MM.1S (cell line): ENCODE data around the gene LITAF.
"Not testable (repeated sequence)": the region's sequence is repeated elsewhere in the genome, so short reads cannot be mapped to it uniquely, and the experiment has no call there.

Experiments used
- DNase-seq: peaks from one replicate; pipeline ENCODE4 v3.0.0-alpha.2; 2015
- H2AFZ ChIP-seq: fragments of 300-600 bp; sonication (generic); 2 replicates; pipeline ENCODE4 v1.6.0; 2016; ENCODE audit warnings: antibody characterized with exemption, low read length
- H3F3A ChIP-seq: fragments of 300-600 bp; sonication (generic); 2 replicates; pipeline ENCODE4 v1.6.1; 2016; ENCODE audit warnings: mild to moderate bottlenecking, antibody characterized with exemption, low read length, moderate library complexity, mixed read lengths; ENCODE audit not compliant: insufficient read depth
- H3K27ac ChIP-seq: fragments of 300-600 bp; sonication (generic); 2 replicates; pipeline ENCODE4 v1.5.1; 2016; ENCODE audit warnings: mild to moderate bottlenecking, low read length
- H3K27me3 ChIP-seq: fragments of 300-600 bp; sonication (generic); replicated peaks from 2 replicates; pipeline ENCODE4 v1.6.0; 2016; ENCODE audit warnings: low read length; ENCODE audit not compliant: insufficient read depth
- H3K36me3 ChIP-seq: fragments of 300-600 bp; sonication (generic); replicated peaks from 2 replicates; pipeline ENCODE4 v1.6.1; 2016; ENCODE audit warnings: mild to moderate bottlenecking, low read length, mixed read lengths; ENCODE audit not compliant: insufficient read depth
- H3K4me1 ChIP-seq: fragments of 300-600 bp; sonication (generic); 2 replicates; pipeline ENCODE4 v1.6.1; 2016; ENCODE audit warnings: low read length, mixed read lengths
- H3K4me2 ChIP-seq: fragments of 300-600 bp; sonication (generic); 2 replicates; pipeline ENCODE4 v1.6.0; 2016; ENCODE audit warnings: low read depth, low read length
- H3K4me3 ChIP-seq: fragments of 300-600 bp; sonication (generic); 2 replicates; pipeline ENCODE4 v1.5.1; 2016; ENCODE audit warnings: low read length, mixed read lengths
- H3K79me2 ChIP-seq: fragments of 300-600 bp; sonication (generic); 2 replicates; pipeline ENCODE4 v1.6.1; 2016; ENCODE audit warnings: mixed run types, low read length, mixed read lengths
- H3K9ac ChIP-seq: fragments of 300-600 bp; sonication (generic); 2 replicates; pipeline ENCODE4 v1.6.1; 2016; ENCODE audit warnings: low read length, mixed read lengths
- H3K9me2 ChIP-seq: fragments of 300-600 bp; sonication (generic); replicated peaks from 2 replicates; pipeline ENCODE4 v1.6.1; 2016; ENCODE audit warnings: mild to moderate bottlenecking, low read length, mixed read lengths; ENCODE audit not compliant: insufficient read depth
- H3K9me3 ChIP-seq: fragments of 300-600 bp; sonication (generic); replicated peaks from 2 replicates; pipeline ENCODE4 v1.6.1; 2016; ENCODE audit warnings: mild to moderate bottlenecking, low read length, mixed read lengths; ENCODE audit not compliant: insufficient read depth
- H4K20me1 ChIP-seq: fragments of 300-600 bp; sonication (generic); 2 replicates; pipeline ENCODE4 v1.6.1; 2016; ENCODE audit warnings: mild to moderate bottlenecking, low read length, moderate library complexity, mixed read lengths; ENCODE audit not compliant: insufficient read depth
- EZH2 ChIP-seq: fragments of 300-600 bp; sonication (generic); optimal IDR thresholded peaks from 2 replicates; pipeline ENCODE3; 2017; ENCODE audit warnings: low read depth, mild to moderate bottlenecking, antibody characterized with exemption, low read length, mixed read lengths
- EZH2phosphoT487 ChIP-seq: fragments of 300-600 bp; sonication (generic); IDR thresholded peaks from 2 replicates; pipeline ENCODE4 v1.6.1; 2018; ENCODE audit warnings: antibody characterized with exemption, low read length
- TF ChIP-seq, protein P1 (sequence below): fragments of 300-600 bp; sonication (generic); IDR thresholded peaks from 2 replicates; pipeline ENCODE4 v1.5.1; 2016; ENCODE audit warnings: antibody characterized with exemption, low read length, mixed read lengths

The LITAF gene

DNA sequence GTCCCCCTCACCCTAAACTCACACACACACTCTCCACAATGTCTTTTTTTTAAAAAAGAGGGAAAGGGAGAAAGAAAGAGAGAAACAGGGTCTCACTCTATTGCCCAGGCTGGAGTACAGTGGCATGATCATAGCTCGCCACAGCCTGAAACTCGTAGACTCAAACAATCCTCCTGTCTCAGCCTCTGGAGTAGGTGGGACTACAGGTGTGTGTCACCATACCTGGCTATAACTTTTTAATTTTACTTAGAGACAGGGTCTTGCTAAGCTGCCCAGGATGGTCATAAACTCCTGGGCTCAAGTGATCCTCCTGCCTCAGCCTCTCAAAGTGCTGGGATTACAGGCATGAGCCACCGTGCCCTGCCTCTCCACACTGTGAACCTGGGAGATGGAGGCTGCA lies 24.9 kb downstream of the LITAF start:
- H3K36me3 ChIP-seq, result peaks cover 2% of the 10 kb centered on the region; the same call in 1 of the 2 replicates
- no peaks in the 10 kb centered on the region; the same call in 1 of the 2 replicates for H3K4me1 ChIP-seq
- H2AFZ ChIP-seq, result no peak overlapping the region
- H4K20me1 ChIP-seq, result peaks cover 12% of the 10 kb centered on the region; the same call in 1 of the 2 replicates
- H3K9me3 ChIP-seq, result no peaks in the 10 kb centered on the region
- H3K27ac ChIP-seq, result no peak overlapping the region
- H3K79me2 ChIP-seq, result peaks cover 97% of the 10 kb centered on the region
- TF ChIP-seq EZH2, result no peak
- TF ChIP-seq EZH2phosphoT487, result no peak
- TF ChIP-seq, protein P1, sequence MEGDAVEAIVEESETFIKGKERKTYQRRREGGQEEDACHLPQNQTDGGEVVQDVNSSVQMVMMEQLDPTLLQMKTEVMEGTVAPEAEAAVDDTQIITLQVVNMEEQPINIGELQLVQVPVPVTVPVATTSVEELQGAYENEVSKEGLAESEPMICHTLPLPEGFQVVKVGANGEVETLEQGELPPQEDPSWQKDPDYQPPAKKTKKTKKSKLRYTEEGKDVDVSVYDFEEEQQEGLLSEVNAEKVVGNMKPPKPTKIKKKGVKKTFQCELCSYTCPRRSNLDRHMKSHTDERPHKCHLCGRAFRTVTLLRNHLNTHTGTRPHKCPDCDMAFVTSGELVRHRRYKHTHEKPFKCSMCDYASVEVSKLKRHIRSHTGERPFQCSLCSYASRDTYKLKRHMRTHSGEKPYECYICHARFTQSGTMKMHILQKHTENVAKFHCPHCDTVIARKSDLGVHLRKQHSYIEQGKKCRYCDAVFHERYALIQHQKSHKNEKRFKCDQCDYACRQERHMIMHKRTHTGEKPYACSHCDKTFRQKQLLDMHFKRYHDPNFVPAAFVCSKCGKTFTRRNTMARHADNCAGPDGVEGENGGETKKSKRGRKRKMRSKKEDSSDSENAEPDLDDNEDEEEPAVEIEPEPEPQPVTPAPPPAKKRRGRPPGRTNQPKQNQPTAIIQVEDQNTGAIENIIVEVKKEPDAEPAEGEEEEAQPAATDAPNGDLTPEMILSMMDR, result no peak
- H3F3A ChIP-seq, result no peaks in the 10 kb centered on the region
- no peaks in the 10 kb centered on the region for H3K27me3 ChIP-seq
- H3K4me3 ChIP-seq, result no peak overlapping the region
- H3K9ac ChIP-seq, result no peak overlapping the region
- H3K4me2 ChIP-seq, result no peak overlapping the region
- H3K9me2 ChIP-seq, result no peaks in the 10 kb centered on the region
- no peak for DNase-seq

DNA sequence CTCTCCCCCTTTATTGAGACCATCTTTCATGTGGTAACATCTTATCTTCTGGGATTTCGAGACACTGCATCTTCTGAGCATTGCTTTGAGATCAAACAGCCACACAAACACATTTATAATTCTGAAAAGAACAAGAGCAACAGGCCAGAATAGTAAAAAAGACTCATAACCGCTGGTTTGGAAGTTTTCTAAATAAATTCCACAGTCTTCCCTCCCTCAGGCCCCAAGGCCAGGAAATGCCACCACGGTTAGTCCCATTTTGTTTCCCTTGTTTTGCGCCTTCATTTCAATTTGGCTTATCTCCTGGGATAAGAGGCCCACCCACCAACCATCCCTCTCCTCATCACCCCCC lies 25.3 kb downstream of the LITAF start:
- no peak for DNase-seq
- Histone ChIP-seq H3K79me2 (peaks cover 97% of the 10 kb centered on the region), H3K36me3 (peaks cover 5% of the 10 kb centered on the region)

GRCh38 chr16:11560701-11561453 lies 25.8 kb downstream of the LITAF start:
- Histone ChIP-seq H2AFZ (no peak overlapping the region), H3K9me2 (no peaks in the 10 kb centered on the region), H3K27ac (no peak overlapping the region), H3K36me3 (peaks cover 11% of the 10 kb centered on the region), H3K27me3 (no peaks in the 10 kb centered on the region), H4K20me1 (peaks cover 8% of the 10 kb centered on the region; the same call in 1 of the 2 replicates), H3K79me2 (peaks cover 97% of the 10 kb centered on the region), H3F3A (no peaks in the 10 kb centered on the region), H3K4me1 (no peaks in the 10 kb centered on the region; the same call in 1 of the 2 replicates), H3K4me3 (no peak overlapping the region), H3K9ac (no peak overlapping the region), H3K9me3 (no peaks in the 10 kb centered on the region), H3K4me2 (no peak overlapping the region)
- DNase-seq, result no peak
- TF ChIP-seq, protein P1, result no peak
- TF ChIP-seq EZH2 (no peak), EZH2phosphoT487 (no peak)

More for the DNA sequence above, 25.3 kb downstream of the LITAF start:
- Histone ChIP-seq H3K4me1 (no peaks in the 10 kb centered on the region; the same call in 1 of the 2 replicates), H3F3A (no peaks in the 10 kb centered on the region), H3K4me2 (no peak overlapping the region), H4K20me1 (peaks cover 12% of the 10 kb centered on the region; the same call in 1 of the 2 replicates), H3K9me2 (no peaks in the 10 kb centered on the region), H3K27ac (no peak overlapping the region), H3K9ac (no peak overlapping the region), H3K27me3 (no peaks in the 10 kb centered on the region), H3K4me3 (no peak overlapping the region), H3K9me3 (no peaks in the 10 kb centered on the region), H2AFZ (no peak overlapping the region)
- TF ChIP-seq EZH2phosphoT487 (no peak), EZH2 (no peak)
- TF ChIP-seq, protein P1, result no peak

- not testable (repeated sequence) for H3F3A ChIP-seq, H2AFZ ChIP-seq, H3K27me3 ChIP-seq, H3K9ac ChIP-seq, H3K27ac ChIP-seq, H4K20me1 ChIP-seq, H3K4me3 ChIP-seq, H3K9me3 ChIP-seq, H3K4me2 ChIP-seq, H3K4me1 ChIP-seq, DNase-seq, H3K9me2 ChIP-seq
- Histone ChIP-seq H3K79me2 (peaks cover 94% of the 10 kb centered on the region), H3K36me3 (peaks cover 23% of the 10 kb centered on the region)
Observed at GRCh38 chr16:11558308-11558823, 28.4 kb downstream of the LITAF start.
